ENCODE results near the gene TNNI2.

TNNI2 gene

DNA sequence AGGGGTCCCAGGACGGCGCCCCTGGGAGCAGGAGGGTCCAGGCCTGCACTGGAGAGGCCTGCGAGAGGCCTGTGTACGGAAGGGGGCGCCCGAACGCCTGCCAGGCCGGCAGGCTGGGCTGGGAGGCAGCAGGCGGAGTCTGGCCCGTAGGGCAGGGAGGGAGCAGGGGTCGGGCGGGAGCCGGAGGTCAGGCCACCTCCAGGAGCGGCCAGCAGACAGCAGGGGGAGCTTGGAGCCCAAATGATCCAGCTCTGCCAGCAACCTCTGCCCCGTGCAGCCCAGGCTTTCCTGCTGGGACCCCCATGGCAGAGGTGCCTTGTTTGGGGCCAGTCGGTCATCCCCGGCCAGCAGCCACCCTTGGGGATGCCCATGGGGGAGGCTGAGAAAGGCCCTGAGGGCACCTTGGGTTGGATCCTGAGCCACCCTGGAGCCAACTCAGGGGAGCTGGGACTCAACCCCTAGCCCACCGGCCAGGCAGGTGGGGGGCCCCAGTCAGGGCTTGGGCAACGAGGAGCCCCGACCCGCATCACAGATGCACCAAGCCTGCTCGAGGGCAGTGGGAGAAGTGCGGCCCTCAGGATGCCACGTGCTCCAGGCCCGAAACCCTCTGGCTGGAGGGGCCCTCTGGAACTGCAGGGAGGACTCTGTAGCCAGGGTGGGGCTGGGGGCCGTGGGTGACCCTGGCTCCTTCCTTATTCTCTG, 13.6 kb upstream of the TNNI2 start:
- ChIA-PET CTCF (interaction anchor here (0.9 to 6.0 kb wide), 5 partner anchors 8 to 326 kb away, joined by 3 to 33 read pairs (median 4); no protein-coding TSS in a partner anchor), POLR2A (no interaction called here)
- peak; percentile 78 for DNase-seq (ENCODE audit: extremely low spot score)
- TF ChIP-seq, protein P1, sequence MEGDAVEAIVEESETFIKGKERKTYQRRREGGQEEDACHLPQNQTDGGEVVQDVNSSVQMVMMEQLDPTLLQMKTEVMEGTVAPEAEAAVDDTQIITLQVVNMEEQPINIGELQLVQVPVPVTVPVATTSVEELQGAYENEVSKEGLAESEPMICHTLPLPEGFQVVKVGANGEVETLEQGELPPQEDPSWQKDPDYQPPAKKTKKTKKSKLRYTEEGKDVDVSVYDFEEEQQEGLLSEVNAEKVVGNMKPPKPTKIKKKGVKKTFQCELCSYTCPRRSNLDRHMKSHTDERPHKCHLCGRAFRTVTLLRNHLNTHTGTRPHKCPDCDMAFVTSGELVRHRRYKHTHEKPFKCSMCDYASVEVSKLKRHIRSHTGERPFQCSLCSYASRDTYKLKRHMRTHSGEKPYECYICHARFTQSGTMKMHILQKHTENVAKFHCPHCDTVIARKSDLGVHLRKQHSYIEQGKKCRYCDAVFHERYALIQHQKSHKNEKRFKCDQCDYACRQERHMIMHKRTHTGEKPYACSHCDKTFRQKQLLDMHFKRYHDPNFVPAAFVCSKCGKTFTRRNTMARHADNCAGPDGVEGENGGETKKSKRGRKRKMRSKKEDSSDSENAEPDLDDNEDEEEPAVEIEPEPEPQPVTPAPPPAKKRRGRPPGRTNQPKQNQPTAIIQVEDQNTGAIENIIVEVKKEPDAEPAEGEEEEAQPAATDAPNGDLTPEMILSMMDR (IDR thresholded peaks at IDR 0.05; ENCODE audit: control extremely low read depth, extremely low read depth, low read depth, missing control alignments) = peak; percentile 21

DNA sequence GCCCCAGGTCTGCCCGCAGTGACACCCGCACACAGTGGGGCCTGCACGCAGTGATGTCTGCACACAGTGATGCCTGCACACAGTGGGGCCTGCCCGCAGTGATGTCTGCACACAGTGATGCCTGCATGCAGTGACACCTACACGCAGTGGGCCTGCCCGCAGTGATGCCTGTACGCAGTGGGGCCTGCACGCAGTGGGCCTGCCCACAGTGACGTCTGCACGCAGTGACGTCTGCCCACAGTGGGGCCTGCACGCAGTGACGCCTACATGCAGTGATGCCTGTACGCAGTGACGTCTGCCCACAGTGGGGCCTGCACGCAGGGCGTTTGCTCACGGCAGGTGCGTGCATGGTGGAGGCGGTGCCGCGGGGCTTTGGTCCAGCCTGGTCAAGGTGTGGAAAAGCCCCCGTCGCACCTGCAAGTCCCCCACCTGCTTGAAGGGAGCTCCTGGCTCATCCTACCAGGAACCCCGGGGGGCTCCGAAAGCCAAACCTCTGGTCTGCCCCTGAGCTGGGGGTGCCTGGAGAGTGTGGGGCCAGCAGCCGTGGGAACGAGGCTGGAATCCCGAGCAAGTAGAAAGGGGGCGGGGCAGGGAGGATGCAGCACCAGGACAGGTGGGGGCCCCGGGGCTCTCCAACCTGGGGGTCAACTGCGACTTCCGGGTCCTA, 12.9 kb upstream of the TNNI2 start:
- ChIA-PET POLR2A (no interaction called here), CTCF (interaction anchor here (0.8 to 6.0 kb wide), 6 partner anchors 7 to 326 kb away, joined by 3 to 33 read pairs (median 16); no protein-coding TSS in a partner anchor)
- TF ChIP-seq, protein P1 (IDR thresholded peaks at IDR 0.05; ENCODE audit: control extremely low read depth, extremely low read depth, low read depth, missing control alignments) = no peak
- DNase-seq (ENCODE audit: extremely low spot score) = no peak

GRCh38 chr11:1826552-1827094, 12.2 kb upstream of the TNNI2 start:
- TF ChIP-seq, protein P1 (IDR thresholded peaks at IDR 0.05; ENCODE audit: control extremely low read depth, extremely low read depth, low read depth, missing control alignments) = no peak
- no peak for DNase-seq (ENCODE audit: extremely low spot score)
- ChIA-PET POLR2A (no interaction called here), CTCF (interaction anchor here (0.8 to 3.6 kb wide), 4 partner anchors 9 to 325 kb away, joined by 3 to 23 read pairs (median 11); no protein-coding TSS in a partner anchor)

DNA sequence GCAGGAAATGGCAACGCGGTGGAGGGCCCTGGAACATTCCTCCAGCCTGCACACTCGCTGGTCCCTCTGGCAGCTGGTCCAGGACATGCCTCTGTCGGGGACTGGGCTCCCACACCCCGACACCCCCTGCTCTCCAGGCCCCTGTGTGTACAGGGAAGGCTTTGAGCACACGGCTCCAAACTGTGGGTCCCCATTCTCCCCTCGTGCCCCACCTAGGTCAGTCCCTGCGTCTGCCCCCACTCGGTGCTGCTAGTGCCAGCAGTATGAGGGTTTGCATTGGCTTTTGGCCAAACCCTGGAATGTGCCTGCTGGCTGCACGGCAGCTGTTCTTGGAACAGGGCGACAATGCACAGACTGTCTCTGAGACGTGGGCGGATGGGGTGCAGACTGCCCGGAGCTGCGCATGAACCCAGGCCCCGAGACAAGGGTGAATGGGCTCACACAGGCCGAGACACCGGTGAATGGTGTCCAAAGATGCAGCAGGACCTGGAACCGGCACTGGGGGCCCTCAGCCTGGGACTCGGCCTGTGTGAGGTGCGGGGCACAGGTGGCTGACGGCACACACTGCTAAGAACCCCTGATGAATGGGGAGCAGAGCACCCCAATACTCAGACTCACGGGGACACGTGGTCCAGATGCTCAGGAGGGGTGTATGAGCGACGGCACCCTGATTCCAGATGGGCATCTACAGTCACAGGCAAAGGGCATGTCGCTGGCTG, 11.5 kb upstream of the TNNI2 start:
- POLR2A ChIA-PET = no interaction called here
- TF ChIP-seq, protein P1 (IDR thresholded peaks at IDR 0.05; ENCODE audit: control extremely low read depth, extremely low read depth, low read depth, missing control alignments) = no peak
- CTCF ChIA-PET = interaction anchor here (1.3 to 3.6 kb wide), 4 partner anchors 55 to 325 kb away, joined by 4 to 23 read pairs (median 12); no protein-coding TSS in a partner anchor
- DNase-seq (ENCODE audit: extremely low spot score) = no peak

- DNase-seq (ENCODE audit: extremely low spot score) = no peak
- TF ChIP-seq, protein P1 (IDR thresholded peaks at IDR 0.05; ENCODE audit: control extremely low read depth, extremely low read depth, low read depth, missing control alignments) = no peak
- ChIA-PET POLR2A (no interaction called here), CTCF (interaction anchor here (1.0 to 3.6 kb wide), 5 partner anchors 55 to 324 kb away, joined by 3 to 23 read pairs (median 5); no protein-coding TSS in a partner anchor)
Measured at GRCh38 chr11:1827931-1828330, 10.8 kb upstream of the TNNI2 start.

- ChIA-PET CTCF (interaction anchor here (1.0 to 3.6 kb wide), 4 partner anchors 135 to 323 kb away, joined by 3 to 23 read pairs (median 12); no protein-coding TSS in a partner anchor), POLR2A (no interaction called here)
- TF ChIP-seq, protein P1 (IDR thresholded peaks at IDR 0.05; ENCODE audit: control extremely low read depth, extremely low read depth, low read depth, missing control alignments) = no peak
- no peak for DNase-seq (ENCODE audit: extremely low spot score)
Measured at GRCh38 chr11:1828542-1828941, 10.2 kb upstream of the TNNI2 start.

Measured in GM10248 (cell line).